Islet of Langerhans (tissue), 1 donor: ENCODE measurements around the gene ATXN7L3.
"Not testable (repeated sequence)": the region's sequence is repeated elsewhere in the genome, so short reads cannot be mapped to it uniquely, and the experiment has no call there.

Source experiments
- FAIRE-seq: peaks from one replicate; lab custom pipeline; 2011; peaks lifted over from hg19 to GRCh38; lab: Jason Lieb, UNC

Gene ATXN7L3

DNA sequence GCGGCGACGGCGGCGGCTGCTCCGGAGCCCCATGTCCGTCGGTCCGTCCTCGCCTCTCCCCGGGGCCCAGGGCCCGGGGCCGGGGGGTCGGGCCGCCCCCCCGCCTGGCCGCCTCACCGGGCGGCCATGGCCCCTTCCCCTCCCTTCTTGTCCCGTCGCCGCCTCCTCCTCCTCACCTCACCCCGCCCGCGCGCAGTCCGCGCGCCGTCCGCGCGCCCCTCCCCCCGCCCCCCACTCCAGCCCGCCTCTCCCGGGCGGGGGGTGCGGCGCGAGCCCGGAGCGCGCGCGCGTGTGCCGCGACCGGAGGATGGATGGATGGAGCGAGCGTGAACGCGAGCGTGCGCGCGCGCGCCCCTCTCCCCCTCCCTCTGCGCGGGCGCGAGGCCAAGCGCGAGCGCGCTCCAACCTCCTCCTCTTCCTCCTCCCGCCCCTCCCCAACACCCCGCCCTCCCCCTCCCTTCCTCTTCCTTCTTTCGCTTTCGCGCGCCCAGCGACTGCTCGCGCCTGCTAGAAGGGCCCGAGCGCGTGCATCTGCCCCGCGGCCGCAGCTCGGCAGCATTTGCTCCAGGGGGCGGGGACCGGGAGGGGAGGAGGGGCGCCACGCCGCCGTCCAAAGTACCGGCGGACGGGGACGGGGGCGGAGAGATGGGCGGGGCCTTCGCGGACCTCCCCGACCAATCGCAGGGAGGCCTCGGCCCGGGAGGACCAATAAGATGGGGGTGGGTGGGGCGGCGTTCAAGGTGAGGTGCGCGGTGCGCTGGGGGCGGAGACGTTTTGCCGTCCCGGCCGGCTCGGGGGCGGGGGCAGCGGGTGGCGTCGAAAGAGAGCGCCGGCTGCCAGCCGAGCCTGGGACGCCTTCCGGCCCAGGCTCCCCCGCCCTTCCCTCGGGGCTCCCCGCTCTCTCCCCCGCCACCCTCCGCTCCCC, at the start of gene ATXN7L3:
TSS of gene ATXN7L3 (minus strand) at position 332 of the 925 bp plus-strand sequence. CDS start 1,814 bp downstream, outside the sequence.
- FAIRE-seq: no peak

DNA sequence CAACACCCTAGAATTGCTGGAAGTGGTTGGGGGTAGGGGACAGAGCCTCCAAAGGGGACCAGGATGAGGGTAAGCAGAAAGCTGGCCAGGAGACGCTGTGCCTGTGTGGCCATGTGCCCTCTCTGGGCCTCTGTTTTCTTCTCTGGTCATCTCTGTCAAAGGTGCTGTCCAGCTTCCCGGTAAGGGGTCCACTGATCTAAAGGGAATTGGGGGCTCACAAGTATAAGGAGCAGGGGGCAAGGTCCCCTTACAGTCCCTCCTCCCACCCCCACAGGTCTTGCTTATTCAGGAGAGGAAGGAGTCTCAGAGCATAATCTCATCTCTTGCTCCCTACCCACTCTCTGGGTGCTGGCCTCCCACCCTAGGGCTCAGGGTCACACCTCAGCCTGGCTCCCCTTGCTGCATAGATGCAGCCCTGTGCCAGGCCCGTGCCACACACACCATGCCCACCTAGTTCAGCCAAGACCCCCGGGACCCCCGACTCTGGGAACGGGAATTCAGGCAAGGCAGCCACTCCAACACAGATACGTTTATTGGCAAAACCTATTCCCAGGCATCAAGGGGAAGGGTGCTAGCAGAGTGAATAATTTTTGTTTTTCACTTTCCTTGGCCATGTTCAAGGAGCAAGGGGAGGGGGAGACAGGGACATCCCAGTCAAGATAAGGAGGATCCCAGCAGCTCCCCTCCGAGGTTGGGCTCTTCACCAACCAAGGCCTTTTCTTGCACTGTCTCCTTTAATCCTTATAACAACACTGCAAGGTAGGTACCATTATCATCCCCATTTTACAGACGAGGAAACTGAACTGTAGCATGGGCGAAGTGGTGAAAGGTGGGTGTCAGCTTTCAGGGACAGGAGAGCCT, 48.4 kb upstream of the ATXN7L3 start:
- no peak for FAIRE-seq

GRCh38 chr17:44247440-44247841, 47.8 kb upstream of the ATXN7L3 start:
- FAIRE-seq: no peak

DNA sequence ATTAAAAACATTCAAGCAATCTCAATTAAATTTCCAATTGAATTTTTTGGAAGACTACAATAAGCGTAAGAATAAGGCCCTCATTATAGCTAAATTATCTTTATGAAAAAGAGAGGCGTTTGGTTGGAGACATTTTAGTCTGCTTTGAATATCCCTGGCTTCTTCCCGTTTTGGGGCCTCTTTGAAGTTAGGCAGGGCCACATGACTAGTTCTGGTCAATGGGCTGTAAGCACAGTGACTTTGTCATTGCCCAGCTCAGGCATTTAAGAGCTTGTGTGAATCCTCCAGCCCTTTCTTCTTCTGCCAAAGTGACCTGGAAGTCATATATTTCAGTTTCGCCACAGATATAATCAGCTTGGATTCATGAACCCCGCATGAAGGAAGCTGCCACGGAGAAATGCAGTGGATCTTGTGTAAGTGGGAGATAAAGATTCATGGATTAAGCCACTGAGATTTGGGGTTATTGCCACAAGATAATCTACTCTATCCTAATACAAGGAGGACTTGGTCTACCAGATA, 41.5 kb upstream of the ATXN7L3 start:
- no peak for FAIRE-seq

DNA sequence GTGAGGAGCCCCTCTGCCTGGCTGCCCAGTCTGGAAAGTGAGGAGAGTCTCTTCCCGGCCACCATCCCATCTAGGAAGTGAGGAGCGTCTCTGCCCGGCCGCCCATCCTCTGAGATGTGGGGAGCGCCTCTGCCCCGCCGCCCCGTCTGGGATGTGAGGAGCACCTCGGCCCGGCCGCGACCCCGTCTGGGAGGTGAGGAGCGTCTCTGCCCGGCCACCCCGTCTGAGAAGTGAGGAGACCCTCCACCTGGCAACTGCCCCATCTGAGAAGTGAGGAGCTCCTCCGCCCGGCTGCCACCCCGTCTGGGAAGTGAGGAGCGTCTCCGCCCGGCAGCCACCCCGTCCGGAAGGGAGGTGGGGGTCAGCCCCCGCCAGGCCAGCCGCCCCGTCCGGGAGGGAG, 38.2 kb upstream of the ATXN7L3 start:
- FAIRE-seq: not testable (repeated sequence)

GRCh38 chr17:44236444-44236991, 36.8 kb upstream of the ATXN7L3 start:
- no peak for FAIRE-seq

DNA sequence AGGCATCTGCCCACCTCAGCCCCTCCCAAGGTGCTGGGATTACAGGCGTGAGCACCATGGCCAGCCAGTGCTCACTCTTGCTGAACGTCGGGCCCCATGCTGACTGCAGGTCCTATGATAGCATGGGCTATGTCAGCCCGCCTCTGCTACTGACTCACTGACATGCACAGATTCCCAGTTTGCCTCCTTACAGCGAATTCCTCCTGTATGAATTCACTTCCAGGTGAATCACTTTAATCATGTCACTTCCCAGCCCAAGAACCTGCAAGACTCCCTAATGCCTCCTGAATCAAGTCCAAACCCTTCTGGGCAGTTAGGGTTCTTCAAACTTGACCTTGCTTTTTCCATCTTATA, 35.9 kb upstream of the ATXN7L3 start:
- no peak for FAIRE-seq

- FAIRE-seq: no peak
These were observed 33.9 kb upstream of the ATXN7L3 start for GRCh38 chr17:44233582-44233981.

DNA sequence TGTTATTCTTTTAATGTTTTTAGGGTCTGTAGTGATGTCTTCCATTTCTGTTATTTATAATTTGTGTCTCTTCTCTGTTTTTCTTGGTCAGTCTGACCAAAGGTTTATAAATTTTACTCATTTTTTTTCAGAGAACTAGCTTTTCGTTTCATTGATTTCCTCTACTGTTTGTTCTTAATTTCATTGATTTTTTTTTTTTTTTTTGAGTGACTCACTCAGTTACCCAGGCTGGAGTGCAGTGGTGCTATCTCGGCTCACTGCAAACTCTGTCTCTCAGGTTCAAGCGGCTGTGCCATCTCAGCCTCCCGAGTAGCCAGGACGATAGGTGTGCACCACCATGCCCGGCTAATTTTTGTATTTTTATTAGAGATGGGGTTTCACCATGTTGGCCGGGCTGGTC, 32.4 kb upstream of the ATXN7L3 start:
- no peak for FAIRE-seq

GRCh38 chr17:44230140-44230539, 30.5 kb upstream of the ATXN7L3 start:
- FAIRE-seq: no peak

DNA sequence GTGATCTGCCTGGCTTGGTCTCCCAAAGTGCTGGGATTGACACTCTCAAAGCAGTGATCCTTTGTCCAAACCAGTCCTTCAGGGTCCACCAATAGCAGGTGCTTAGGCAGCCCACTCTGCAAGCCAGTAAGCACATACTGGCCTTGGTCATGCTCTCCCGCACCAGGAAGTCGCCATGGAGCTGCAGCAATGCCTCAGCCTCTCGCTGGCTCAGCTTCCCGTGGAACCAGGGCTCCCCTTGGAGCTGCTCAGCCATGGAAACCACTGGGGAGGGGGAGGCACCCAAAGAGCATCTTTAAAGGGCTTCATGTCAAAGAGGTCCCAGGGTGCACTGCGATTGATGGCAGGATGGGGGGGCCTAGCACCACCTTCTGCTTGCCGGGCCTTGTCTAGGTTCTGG, 29.4 kb upstream of the ATXN7L3 start:
- no peak for FAIRE-seq

DNA sequence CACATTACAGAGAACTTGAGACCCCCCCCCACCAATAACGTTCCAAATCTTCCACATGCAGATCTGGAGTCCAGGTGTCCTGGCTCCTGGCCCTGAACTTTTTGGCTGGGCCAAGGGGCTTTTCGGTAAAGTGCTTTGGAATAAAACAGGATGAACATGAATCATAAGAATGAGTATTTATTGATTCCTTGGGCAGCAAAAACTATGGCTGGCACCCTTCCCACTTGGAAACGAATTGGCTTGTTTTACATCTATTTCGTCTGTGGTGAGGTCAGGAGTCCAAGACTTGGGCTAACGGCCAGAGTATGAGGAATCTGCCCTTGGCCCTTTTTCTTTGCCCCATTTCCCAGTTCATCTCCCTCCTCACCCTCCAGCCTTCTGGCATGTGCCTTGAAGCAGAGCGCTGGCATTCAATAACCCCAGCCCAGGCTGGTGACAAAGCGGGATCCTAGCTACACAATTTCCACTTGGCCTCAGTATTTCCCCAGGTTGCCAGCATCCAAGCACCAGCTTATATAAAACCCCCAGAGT, 23.9 kb upstream of the ATXN7L3 start:
- no peak for FAIRE-seq

GRCh38 chr17:44222112-44222869, 22.6 kb upstream of the ATXN7L3 start:
- FAIRE-seq: peak; percentile 21

DNA sequence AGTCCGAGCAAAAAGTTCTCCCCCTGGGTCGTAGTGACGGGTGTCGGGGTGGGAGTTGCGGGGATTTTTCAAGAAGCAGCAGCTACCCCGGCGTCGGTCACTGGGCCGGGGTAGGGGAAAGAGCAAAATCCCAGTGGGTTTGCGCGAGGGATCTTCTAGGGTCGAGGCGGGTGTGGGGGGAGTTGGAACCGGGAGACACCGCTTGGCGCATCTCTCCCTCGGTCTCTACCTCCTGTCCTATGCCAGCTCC, 22.1 kb upstream of the ATXN7L3 start:
- no peak for FAIRE-seq

- FAIRE-seq: no peak
These were observed 21.6 kb upstream of the ATXN7L3 start for GRCh38 chr17:44221084-44221861.

DNA sequence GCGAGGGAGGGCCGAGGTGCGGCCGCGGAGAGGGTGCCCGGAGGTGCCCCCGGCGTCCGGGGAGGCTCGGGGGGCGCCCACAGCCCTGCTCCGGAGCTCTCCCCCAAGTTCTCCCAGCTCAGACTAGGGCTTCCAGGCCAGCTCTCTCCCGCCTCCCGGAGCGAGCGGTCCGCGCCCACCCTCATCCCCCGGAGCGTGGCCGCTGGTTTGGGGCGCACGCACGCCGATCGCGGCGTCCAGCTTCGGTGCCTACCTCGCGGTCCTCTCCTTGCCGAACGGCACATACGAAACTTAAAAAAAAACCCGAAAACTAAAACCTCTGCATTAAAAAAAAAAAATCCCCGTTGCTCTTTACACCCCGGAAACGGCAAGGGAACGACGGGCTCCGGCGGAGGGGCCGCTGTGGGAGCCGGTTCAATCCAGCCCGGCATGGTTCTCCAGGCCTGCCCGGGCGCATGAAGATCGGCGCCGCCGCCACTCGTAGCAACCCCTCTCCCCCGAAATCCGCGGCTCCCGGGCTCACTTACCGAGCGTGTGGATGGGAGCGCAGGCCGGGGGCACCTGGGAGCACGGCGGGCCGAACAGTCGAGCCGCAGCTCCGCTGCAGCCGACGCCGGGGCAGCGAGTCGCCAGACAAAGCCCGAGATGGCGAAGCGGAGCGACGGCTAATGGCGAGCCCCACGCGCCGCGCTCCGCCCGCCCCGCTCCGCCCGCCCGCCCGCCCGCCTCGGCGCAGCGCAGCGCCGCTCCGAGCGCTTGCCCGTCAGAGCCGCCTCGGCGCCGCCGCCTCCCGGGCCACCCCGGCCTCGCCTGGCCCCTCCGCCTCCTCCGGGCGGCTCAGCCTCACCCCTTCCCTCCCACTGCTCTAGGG, 20.8 kb upstream of the ATXN7L3 start:
- no peak for FAIRE-seq

DNA sequence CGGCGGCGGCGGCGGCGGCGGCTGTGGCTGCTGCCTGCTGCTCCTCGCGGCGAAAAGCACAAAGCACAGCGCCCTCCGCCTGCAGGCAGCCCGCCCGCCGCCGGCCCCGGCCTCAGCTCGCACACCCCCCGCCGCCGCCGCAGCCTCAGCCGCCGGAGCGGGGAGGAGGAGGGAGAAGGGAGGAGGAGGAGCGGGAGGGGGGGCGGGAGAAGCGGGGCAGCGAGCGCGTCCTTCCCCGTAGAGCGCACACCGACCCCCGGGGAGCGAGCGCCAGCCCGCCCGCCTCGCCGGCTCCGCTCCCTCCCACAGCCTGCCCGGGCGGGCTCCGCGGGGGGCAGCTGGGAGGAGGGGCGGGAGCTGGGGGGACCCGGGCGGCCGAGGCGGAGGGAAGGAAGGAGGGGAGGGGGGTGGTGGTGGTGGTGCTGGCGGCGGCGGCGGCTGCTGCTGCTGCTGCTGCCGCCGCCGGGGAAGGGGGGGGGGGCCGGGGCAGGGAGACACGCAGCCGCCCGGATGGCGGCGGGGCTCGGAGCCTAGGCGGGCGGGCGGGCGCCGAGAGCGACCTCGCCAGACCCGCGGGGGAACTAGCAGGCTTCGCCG, 20.0 kb upstream of the ATXN7L3 start, which contains the start of gene UBTF:
TSS of gene UBTF (minus strand) at position 60 of the 597 bp plus-strand sequence. CDS start 1,446 bp downstream, outside the sequence.
- no peak for FAIRE-seq

GRCh38 chr17:44219108-44219615, 19.5 kb upstream of the ATXN7L3 start:
- no peak for FAIRE-seq

DNA sequence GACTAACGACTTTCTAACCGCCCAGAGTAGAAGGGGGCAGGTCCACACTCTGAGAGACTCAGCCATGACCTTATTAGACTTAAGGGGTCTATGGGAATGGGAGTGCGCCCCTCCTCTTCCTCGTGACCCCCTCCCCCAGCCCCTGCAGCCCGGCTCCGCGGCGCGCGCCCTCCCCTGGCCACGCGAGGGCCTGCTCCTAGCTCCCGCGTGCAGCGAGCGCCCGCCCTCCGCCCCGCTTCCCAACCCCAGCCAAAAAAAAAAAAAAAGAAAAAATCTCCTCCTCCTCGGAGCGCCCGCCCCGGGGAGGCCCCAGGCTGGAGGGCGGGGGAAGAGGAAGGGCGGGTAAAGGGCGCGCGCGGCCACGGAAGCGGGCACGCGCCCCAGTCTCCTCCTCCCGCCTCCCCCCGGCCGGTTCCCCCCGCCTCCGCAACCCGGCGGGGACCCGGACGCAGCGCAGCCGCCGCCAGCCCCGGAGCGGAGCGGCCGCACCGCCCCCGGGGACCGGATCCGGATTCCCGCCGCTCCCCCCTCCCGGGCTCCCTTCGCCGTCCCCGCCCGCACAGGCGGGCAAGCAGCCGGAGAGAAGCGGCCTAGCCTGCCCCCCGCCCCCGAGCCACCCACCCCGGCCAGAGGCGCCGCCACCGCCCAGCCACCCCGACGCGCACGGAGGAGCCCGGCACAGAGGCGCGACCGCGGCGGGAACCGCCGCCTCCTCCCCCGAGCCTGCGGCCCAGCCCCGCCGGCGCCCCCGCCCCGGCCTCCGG, 18.8 kb upstream of the ATXN7L3 start:
- FAIRE-seq: no peak
